HL-60 (cell line): Measurements from ENCODE around the gene CPNE4.

Experiments used
- DNase-seq, 2 experiments: peaks; one replicate each; pipeline ENCODE4 v3.0.0-alpha.2; 2010 to 2020; ENCODE audit warnings: low read depth in 1 of 2, low spot score in 1 of 2
- H3K27ac ChIP-seq: fragments of 250-450 bp; sonication (Bioruptor Pico); replicated peaks from 2 replicates; pipeline ENCODE4 v1.5.1; 2020; ENCODE audit warnings: mild to moderate bottlenecking, moderate library complexity
- H3K27me3 ChIP-seq: fragments of 250-450 bp; sonication (Bioruptor Pico); 2 replicates; pipeline ENCODE4 v1.5.1; 2021; ENCODE audit warnings: mild to moderate bottlenecking, moderate library complexity; ENCODE audit not compliant: insufficient read depth, poor library complexity, severe bottlenecking
- H3K4me3 ChIP-seq: replicated peaks from 2 replicates; pipeline ENCODE4 v1.5.1; 2011; ENCODE audit warnings: mild to moderate bottlenecking, control low read depth, low read length; ENCODE audit not compliant: insufficient read depth
- CTCF ChIP-seq: IDR thresholded peaks from one replicate; pipeline ENCODE4 v1.5.1; 2011; ENCODE audit warnings: low read length, control low read depth, inconsistent platforms; ENCODE audit not compliant: insufficient read depth
- GABPA ChIP-seq: IDR thresholded peaks from 2 replicates; pipeline ENCODE4 v1.6.1; 2012; ENCODE audit warnings: low read depth
- POLR2AphosphoS5 ChIP-seq: IDR thresholded peaks from 2 replicates; pipeline ENCODE4 v1.6.1; 2012; ENCODE audit warnings: low read depth
- REST ChIP-seq: IDR thresholded peaks from 2 replicates; pipeline ENCODE4 v1.6.1; 2012; ENCODE audit warnings: low read depth; ENCODE audit not compliant: insufficient replicate concordance
- SPI1 ChIP-seq: IDR thresholded peaks from 2 replicates; pipeline ENCODE4 v1.6.1; 2012; ENCODE audit warnings: low read depth, mild to moderate bottlenecking, borderline replicate concordance

The CPNE4 gene

DNA sequence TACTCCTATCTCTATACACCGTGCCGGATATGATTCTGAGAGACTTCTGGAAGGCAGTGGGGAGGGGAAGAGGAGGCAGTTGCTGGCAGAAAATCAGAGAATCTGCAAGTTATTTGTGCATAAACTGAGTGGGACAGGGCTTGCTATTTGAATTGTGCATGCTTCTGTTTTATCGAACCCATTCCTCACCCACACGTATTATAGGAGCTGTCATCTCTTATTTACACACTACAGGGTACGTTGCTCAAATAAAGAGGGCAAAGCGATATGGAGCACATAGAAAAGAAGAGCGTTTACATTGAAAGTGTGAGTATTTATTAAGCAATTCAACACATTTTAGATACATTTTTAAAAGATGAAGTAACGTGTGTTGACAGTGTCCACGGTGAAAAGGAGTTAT, 191.6 kb downstream of the CPNE4 start:
- peaks cover 2% of the 10 kb centered on the region for H3K27me3 ChIP-seq
- no peak for DNase-seq
- no peak overlapping the region for H3K4me3 ChIP-seq
- TF ChIP-seq GABPA (no peak), REST (no peak), POLR2AphosphoS5 (no peak), SPI1 (no peak), CTCF (no peak)
- H3K27ac ChIP-seq = no peak overlapping the region

DNA sequence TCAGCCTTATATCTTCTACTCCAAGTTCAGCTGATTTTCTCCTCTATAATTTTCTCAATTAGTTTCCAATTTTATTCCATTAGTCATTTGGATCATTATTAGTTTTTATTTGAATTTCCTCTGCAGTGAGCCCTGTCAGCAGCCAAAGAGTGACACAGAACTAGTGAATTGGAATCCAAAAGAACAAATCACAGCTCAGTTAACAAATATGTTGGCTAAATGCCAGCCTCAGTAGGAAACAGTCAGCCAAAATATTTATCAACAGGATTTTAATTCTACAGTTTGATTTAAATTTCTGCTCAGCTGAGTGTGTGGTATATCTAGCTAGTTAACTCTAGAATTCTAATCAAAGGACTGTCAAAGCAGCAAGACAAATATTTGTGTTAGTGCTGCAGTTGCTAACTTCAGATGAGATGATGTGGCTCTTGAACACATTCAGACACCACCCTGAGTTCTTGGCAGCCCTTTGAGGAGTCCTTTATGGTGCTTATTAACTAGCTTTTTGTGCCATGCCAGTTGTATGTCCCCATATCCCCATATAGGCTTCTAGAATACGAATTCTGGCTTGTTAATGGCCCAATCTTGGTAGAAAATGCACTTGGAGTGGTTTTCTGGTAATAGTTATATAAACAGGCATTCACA, 194.5 kb downstream of the CPNE4 start:
- no peak overlapping the region for H3K4me3 ChIP-seq
- DNase-seq = no peak

More for the DNA sequence above, 194.5 kb downstream of the CPNE4 start:
- peaks cover 2% of the 10 kb centered on the region for H3K27me3 ChIP-seq
- TF ChIP-seq POLR2AphosphoS5 = no peak
- TF ChIP-seq CTCF = no peak
- no peak for TF ChIP-seq SPI1
- no peak for TF ChIP-seq GABPA
- TF ChIP-seq REST = no peak
- no peak overlapping the region for H3K27ac ChIP-seq
